GM19452 (cell line): ENCODE data around the gene KAZN.

ENCODE experiments used
- ATAC-seq: cut with Tn5 transposase; IDR thresholded peaks from one replicate; pipeline ENCODE4 v1.9.1; 2021; ENCODE audit not compliant: unreplicated experiment

KAZN gene

DNA sequence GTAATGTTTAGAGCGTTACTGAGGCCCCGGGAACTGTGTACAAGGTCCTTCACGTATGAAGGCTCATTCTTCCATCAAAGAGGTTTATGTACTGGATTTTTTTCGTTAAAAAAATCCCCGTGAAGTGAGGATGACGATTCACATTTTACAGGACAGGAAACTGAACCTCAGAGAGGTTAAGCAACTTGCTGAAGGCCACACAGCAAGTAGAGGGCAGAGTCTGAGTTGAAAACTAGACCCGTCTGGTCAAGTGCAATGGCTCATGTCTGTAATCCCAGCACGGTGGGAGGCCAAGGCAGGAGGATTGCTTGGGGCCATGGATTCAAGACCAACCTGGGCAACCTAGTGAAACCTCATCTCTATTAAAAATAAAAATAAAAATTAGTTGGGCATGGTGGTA is 140.2 kb downstream of the KAZN start:
- no peak for ATAC-seq

DNA sequence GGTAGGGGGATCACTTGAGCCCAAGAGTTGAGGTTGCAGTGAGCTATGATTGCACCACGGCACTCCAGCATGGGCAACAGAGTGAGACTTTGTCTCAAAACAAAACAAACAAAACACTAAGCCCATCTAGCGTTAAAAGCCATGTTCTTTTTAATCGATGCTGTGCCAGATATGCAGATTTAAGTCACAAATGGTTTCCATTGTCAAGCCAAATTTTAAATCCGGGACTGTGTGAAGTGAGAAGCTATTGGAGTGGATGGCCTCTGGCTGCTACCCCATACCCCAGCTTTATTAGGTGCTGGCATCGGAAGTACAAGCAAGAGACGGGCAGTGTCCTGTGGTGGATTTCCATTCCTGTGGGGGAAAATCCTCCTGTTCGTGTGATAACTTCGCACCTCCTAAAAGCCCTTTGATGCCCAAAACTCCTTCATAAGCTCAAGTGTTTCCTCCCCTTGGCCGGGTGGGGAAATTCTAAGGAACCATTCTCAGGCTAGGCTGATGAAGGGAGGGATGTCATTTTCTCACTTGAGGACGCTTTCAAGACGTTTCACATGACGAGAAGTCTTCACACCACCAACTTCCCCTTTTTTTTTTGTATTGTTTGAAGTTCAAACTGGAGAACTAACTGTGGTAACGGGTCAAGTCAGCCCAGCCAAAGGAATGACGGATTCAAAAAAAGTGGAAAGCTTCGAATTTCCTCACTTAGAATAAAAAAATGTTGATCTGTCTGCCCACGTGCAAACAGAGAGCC is 140.8 kb downstream of the KAZN start:
- no peak for ATAC-seq

DNA sequence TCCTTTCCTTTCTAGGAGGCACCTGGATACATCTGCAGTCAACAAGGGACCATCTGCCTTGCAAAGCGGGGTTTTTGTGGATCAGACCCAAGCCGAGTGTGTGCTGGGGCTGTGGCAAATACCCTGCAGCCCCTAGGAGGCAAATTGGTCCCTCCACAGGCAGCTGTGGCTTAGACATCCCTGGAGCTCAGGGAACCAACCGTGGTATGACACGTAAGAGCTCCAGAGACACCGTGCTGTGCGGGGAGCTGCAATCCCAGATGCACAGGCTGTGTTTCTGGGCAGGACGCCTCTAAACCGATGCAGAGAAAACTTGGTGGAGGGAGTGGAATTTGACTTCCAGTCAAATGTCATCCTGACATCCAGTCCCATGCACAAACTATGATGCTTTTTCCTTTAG is 141.5 kb downstream of the KAZN start:
- ATAC-seq = no peak

DNA sequence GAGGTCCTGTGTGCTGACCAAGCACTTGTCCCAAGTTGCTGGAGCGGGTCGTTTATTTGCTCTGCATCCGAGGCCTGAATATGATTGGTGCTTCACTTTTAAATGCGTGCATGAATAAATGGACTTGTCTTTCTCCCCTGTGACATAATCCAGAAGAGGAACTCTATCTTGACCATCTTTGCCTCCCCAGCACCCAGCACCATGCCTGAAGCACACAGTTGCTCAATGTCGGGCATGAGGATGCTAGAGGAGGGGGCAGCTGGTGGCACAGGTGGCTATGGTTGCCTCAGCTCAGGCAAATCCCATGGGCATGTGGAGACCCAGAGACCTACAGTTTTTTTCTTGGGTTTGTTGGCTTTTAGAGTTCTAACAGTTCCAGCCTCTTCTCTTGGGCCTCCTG is 142.6 kb downstream of the KAZN start:
- no peak for ATAC-seq

DNA sequence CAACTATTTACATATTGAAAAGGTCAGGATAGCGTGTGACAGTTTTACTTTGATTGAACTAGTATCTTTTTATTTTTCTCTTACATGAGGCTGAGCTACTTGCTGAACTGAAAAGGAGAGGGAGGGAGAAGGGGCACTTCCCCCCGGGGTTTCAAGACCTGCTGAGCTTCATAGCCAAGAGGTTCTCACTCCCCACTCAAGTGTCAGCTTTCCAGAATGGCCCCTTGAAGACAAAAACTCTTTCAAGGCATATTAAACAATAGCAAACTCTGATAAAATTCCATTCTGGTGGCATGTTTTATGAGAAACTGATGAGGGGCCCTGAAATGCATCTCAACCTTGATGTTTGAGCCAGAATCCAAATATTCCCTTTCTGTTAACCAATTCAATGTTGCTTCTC is 143.0 kb downstream of the KAZN start:
- no peak for ATAC-seq

DNA sequence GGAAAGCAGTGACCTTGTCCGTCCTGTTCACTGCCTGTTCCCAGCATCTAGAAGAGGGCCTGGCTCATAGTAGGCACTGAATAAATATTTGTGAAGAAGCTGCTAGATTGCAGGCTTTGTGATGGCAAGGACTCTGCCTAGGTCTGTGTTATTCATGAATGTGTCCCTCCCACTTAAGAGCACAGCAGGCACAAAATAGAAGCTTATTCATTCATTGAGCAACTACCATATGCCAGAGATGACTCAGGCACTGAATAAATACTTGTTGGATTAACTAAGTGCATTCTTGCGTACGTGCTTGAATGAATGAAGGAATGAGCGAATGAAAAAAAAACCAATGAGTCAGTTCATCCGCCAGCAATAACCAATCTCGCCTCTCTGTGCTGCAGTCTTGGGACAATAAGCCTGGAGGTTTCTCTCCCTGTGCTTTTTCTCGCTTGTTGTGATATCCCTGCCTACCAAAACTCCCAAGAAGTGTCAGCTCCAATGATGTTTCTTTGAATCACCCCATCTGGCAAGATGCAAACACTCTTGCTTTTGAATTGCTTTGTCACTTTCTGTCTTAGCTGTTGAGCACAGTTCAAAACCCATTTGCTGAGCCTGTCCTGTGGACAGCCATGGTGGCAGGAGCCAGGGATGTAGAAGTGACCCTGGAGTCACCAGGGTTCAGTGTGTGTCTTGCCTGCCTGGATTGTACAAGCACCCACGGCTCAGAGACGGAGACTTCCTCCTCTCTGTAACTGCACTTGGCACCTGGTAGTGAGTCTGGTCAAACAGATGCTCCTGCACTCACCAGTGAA is 143.9 kb downstream of the KAZN start:
- ATAC-seq = no peak

DNA sequence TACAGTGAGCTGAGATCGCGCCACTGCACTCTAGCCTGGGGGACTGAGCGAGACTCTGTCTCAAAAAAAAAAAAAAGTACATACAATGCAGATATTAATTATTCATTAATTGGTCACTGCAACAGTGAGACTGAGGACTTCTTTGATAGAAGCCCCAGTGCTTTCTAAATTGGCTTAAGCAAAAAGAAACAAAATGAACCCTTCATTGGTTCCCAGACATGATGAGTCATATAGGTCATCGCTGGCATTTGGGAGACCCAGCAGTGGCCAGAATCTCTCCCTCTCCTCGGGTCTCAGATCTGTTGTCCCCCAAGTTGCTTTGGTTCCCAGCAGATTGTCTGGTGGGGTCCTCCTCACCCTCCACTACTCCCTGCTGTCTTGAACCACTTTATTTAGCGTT is 144.9 kb downstream of the KAZN start:
- no peak for ATAC-seq

DNA sequence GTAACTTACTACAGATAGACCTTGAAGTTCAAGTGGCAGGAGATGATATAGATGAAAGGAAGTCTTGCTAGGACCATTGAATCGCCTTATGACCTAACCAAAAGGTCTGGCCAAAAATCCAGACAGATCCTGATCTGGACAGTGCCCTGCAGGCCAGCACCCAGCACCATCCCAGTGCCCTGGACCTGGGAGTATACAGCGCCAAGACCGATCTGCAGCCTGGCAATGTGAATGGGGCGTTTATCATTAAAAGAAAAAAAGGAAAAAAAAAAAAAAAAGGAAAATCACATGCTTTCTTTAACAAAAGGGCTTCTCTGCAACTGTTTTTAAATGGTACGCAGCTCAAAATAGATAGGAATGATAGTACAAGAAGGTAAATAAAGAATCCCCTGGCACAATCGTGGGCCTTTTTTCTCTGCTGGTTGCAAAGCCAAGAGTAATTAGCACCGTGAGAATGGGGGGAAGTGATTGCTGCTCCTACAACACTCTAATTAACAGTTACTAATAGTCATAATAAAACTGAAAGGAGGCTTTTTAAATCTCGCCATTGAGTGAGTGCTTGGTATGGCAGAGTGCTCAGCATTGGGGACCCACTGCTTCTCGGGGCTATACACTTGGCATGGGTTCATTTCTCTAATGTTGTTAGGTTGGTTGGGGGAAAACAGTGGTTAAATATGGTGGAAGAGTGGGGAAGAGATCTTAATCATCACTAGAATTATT is 146.7 kb downstream of the KAZN start:
- no peak for ATAC-seq

DNA sequence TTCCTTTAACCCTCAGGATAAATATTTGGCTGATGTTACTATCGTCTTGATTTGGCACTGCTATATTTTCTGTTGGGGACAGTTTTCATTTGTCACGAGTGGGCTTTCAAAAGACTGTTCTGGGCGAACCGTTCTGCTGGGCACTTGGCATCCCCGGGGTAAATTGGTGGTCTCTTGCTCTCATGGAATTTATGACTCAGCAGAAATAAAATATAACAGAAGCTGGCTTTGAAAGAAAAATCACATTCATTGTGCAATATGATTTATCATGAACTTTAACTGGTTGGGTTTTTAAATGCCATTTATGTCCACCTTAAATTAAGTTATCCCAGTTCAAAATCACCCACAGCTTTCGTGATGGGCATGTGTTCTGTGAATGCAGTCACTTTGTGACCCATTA is 147.3 kb downstream of the KAZN start:
- no peak for ATAC-seq

DNA sequence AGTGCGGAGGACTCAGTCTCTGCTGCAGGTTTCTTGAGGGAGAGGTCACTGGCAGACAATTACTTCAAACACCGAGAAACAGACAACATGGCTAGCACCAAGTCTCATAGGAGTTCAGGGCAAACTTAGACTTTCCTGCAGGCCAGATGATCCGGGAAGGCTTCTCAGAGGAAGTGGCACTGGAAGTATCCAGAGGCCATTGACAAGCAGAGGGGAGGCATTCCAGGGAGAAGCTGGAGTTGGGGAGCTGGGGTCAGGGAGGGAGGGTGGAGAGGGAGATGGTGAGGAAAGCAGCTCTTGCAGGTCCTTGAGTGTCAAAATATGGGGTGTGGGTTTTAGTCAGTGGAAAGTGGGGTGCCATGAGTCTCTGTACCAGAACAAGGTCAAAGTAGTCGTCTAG is 147.9 kb downstream of the KAZN start:
- ATAC-seq = no peak

DNA sequence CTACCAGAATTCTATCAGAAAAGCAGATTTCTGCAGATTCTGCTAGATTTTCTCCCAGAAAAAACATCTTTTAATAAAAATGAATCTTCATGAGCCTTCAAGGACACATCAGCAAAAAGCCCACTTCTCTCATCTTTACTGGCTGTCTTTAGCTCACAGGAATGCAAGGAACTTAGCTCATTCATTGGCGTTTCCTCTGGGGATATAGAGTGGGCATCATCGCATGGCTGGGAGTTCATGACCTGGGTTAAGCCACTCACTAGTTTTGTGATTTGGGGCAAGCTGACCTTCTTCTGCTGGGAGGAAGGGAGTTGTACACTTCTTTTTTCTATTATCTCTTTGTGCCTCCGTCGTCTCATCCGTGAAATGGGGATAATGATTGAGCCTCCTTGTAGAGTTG is 149.7 kb downstream of the KAZN start:
- ATAC-seq = no peak

DNA sequence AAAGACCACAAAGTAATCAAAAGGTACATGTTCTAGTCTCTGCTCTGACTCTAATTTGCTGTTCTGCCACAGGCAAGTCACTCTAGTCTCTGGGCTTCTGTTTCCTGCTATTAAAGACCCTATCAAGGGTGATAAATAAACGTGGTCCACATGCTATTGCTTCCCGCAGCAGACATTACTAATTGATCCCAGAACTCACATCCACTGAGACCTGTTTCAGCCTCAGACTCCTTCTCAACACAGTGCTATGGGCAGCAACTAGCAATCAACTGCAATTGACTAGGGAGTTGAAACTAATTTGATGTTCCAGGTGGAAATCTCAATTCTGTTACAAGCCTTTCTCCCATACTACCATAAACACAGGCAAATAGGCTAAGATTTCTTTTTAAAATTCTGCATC is 150.5 kb downstream of the KAZN start:
- ATAC-seq = no peak

DNA sequence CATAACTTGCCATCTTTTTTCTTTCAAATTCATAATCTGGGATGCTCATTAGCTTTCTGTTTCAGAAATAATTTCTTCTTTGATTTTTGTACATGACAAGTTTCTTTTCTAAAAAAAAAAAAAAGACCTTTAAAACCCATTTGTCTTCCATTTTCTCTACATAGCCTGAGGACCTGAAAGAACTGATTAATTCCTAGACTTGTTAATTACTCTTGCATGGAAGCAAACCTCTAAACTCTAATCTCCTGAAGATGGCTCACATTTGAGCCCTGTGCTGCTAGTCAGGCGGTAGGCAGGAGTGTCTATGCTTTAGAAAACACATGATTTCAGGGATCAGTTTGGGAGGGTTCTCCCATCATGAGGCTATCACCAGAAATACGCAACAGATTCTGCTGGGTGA is 152.0 kb downstream of the KAZN start:
- no peak for ATAC-seq

DNA sequence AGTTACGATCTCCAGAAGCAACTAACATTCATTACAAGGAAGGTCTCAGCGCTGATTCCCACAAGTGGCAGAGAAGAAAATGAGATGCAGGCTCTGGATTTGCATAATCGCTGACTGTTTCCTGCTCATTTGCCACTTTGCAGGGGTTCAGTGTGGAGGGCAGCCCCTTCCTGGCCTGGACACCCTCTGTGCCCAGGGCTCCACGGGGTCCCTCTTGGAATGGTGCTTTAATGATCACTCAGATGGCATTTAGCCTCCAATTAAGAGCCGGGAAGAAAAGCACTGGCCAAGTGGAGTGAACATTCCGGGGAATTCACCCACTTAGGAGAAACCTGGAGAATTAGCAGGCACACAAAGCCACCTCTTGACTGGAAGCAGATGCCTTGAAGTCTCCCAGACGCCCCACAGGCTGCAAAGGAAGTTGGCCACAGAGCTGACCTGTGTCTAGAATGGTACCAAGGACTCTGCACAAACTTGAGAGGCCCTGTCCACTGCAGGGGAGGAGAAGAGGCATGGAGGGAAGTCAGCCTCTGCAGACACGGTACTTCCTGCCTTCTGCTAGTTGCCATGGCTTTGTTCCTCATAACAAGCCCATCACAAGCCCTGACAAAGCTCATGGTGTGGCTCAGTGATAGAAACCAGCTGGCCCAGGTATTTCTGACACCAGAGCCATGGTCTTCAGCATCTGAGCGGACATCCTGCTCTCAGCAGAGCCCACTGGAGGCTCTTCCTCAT is 157.2 kb downstream of the KAZN start:
- ATAC-seq = no peak

DNA sequence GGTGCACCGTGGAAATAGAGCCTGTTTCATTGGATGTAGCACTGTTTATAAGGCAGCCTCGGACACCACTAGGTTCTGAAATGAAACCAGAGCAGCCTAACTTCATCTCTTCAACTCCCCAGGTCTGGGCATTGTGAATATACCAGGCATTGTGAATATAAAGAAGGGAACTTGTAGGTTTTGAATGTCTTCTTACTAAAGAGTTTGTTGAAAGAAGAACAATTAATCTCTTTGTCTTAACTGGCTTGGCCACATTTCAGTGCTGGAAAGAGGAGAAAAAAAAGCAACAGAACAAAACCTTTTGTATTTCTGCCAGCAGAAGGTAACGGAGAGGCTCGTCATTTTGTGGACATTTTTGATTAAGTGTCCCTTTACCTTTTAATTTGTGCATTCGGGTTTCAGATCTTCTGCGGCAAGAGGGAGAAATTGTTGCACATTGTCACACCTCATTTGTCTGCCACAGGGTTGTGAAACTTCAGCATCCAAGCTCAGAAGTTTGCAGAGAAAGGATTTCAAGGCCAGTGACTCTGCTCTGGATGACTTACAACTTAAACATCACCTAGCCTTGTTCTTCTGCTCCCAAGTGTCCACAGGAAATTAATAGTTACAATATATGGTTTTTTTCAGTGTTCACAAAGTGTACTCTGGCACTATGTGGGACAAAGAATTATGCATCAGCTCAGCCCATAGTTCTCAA is 158.3 kb downstream of the KAZN start:
- ATAC-seq = no peak

DNA sequence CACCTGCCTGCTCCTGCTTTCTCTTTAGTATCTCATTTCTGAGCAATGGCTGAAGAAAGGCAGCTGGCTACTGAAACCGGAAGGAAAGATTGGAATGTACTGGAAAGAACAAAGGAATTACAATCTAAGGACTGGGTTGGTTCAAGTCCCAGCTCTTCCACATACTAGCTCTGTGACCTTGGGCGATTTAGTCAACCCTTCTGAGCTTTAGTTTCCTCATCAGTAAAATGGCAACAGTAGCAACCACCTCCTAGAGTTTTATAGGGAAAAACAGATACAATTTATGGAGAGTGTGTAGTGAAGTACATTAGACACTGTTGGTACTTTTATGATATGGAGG is 158.8 kb downstream of the KAZN start:
- ATAC-seq = no peak

DNA sequence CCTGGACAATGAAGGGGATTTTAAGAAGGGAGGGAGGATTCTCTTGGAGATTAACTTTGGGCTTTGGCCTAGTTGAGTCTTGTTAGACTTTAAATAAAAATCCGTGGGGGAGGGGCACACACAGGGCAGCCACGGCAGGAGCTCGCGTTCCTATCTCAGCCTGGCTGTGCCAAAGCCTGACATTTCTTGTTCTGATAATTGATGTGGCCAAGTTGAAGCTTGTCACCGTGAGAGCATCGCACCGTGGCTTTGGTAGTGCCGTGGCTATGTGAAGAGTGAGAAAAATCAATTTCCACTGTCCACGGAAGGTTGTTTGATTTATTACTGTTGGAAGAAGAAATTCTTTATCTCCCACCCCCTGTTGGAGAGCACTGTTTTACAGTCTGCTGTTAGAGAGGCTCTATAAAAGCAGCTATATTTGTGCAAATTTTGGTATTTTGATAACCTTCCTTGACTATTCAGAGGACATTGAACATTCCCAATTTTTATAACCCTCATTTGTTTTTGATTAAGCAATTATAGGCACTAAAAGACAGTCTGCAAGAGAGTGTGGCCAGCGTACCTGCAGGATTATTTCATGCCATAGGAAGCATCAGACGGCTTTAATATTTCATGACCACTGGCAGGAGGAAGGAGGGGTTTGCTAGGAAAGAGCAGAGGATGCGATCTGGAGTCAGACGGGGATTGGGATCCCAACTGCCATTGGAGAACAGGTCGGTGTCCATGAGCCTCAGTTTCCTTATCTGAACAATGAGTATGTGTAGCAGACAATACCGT is 160.7 kb downstream of the KAZN start:
- no peak for ATAC-seq

DNA sequence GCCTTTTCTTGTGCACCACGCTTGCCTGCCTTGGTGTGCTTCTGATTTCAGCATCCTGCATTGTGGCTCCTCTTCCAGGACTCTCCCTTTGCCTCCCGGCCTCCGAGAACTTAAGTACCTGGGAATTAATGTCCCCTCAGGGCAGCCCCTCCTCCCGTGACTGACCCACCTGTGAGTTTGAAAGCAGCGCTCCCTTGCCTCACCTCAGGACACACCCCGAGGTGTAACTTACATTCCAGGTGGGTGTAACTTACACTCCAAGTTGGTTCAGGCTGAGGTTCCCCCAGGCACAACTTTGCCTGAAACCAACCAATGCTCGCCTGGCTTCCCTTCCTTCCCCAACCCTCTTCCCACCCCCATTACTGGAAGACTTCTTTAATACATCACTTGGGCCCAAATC is 161.4 kb downstream of the KAZN start:
- ATAC-seq = no peak

DNA sequence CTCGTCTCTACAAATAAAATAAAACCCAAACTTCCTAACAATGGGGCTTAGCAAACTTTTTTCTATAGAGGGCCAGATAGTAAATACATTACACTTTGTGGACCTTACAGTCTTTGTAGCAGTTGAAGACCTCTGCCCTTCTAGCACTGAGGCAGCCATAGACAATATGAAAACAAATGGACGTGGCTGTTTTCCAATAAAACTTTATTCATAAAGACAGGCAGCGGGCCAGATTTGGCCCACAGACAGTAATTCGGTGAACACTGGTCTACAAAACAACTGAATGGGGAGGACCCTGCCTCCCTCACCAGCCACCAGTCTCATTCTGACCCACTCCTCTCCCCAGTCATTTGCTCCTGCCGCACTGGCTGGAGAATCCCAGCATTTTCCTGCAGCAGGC is 162.3 kb downstream of the KAZN start:
- ATAC-seq = no peak
